Kidney epithelial cell (primary cell): ENCODE results near the gene AOAH. TPM values are rescaled to one million over a fixed set of nuclear protein-coding genes. Genes with fewer than 3 reads are reported as not detected.

Experiments used
- DNase-seq: peaks from one replicate; pipeline ENCODE4 v3.0.0-alpha.2; 2010; ENCODE audit warnings: low read depth
- H3K27me3 ChIP-seq: 2 replicates; pipeline ENCODE4 v1.6.0; 2011; ENCODE audit warnings: low read length; ENCODE audit not compliant: control insufficient read depth, insufficient read depth
- H3K36me3 ChIP-seq: 2 replicates; pipeline ENCODE4 v1.5.1; 2011; ENCODE audit warnings: low read length; ENCODE audit not compliant: control insufficient read depth, insufficient read depth
- H3K4me3 ChIP-seq: 2 replicates; pipeline ENCODE4 v1.5.1; 2011; ENCODE audit warnings: low read depth, mild to moderate bottlenecking, control low read depth, low read length
- CTCF ChIP-seq: IDR thresholded peaks from 2 replicates; pipeline ENCODE4 v1.5.1; 2011; ENCODE audit warnings: mild to moderate bottlenecking, moderate library complexity, low read length, control low read depth, inconsistent platforms; ENCODE audit not compliant: insufficient read depth, poor library complexity, severe bottlenecking
- total RNA-seq: library from RNA; depleted of rRNA; stranded (reverse); fragments of >200 nt; gene quantifications from 2 replicates; pipeline ENCODE4 v1.2.3, GENCODE V29; 2015

AOAH gene
- total RNA-seq, 1 donor from 2014 or later = 4.4 TPM

GRCh38 chr7:36637417-36637816, 86.9 kb downstream of the AOAH start:
- DNase-seq = no peak
- TF ChIP-seq CTCF = no peak
- no peak overlapping the region for H3K4me3 ChIP-seq
- H3K36me3 ChIP-seq = no peaks in the 10 kb centered on the region
- H3K27me3 ChIP-seq = no peaks in the 10 kb centered on the region

GRCh38 chr7:36636126-36636525, 88.2 kb downstream of the AOAH start:
- TF ChIP-seq CTCF = no peak

GRCh38 chr7:36635091-36635490, 89.2 kb downstream of the AOAH start:
- Histone ChIP-seq H3K27me3 (no peaks in the 10 kb centered on the region), H3K36me3 (no peaks in the 10 kb centered on the region), H3K4me3 (no peak overlapping the region)
- no peak for TF ChIP-seq CTCF
- no peak for DNase-seq

More at GRCh38 chr7:36636126-36636525, 88.2 kb downstream of the AOAH start:
- no peak for DNase-seq
- Histone ChIP-seq H3K27me3 (no peaks in the 10 kb centered on the region), H3K36me3 (no peaks in the 10 kb centered on the region), H3K4me3 (no peak overlapping the region)

- H3K36me3 ChIP-seq = no peaks in the 10 kb centered on the region
- no peaks in the 10 kb centered on the region for H3K27me3 ChIP-seq
- DNase-seq = peak; percentile 25
- peak; percentile 45 for TF ChIP-seq CTCF
- no peak overlapping the region for H3K4me3 ChIP-seq
Measured at GRCh38 chr7:36633377-36633776, 90.9 kb downstream of the AOAH start.

GRCh38 chr7:36630112-36630650, 94.1 kb downstream of the AOAH start:
- DNase-seq = peak; percentile 26
- Histone ChIP-seq H3K4me3 (no peak overlapping the region), H3K36me3 (no peaks in the 10 kb centered on the region), H3K27me3 (no peaks in the 10 kb centered on the region)
- TF ChIP-seq CTCF = no peak

GRCh38 chr7:36629351-36629750, 94.9 kb downstream of the AOAH start:
- TF ChIP-seq CTCF = no peak
- no peak for DNase-seq
- Histone ChIP-seq H3K27me3 (no peaks in the 10 kb centered on the region), H3K36me3 (no peaks in the 10 kb centered on the region), H3K4me3 (no peak overlapping the region)
